IMR-90 (cell line): ENCODE measurements around the gene CXCL11.

Experiments used
- CTCF ChIP-seq: conservative IDR thresholded peaks from 2 replicates; pipeline ENCODE4 v1.5.1; 2012; ENCODE audit warnings: mild to moderate bottlenecking, low read depth, low read length, improper control_type of control experiment
- POLR2A ChIP-seq: IDR thresholded peaks from 2 replicates; pipeline ENCODE4 v1.6.1; 2012; ENCODE audit warnings: mild to moderate bottlenecking, low read depth, low read length
- RFX5 ChIP-seq: IDR thresholded peaks from 2 replicates; pipeline ENCODE4 v1.8.0; 2012; ENCODE audit warnings: low read depth, mild to moderate bottlenecking, low read length, moderate library complexity

GRCh38 chr4:75985116-75985515, 50.8 kb downstream of the CXCL11 start:
- no peak for TF ChIP-seq CTCF
- TF ChIP-seq RFX5 = no peak
- no peak for TF ChIP-seq POLR2A
